Jurkat, Clone E6-1 (cell line): ENCODE results near the gene BATF.

Source experiments
- DNase-seq: peaks from one replicate; pipeline ENCODE4 v3.0.0-alpha.2; 2011; ENCODE audit warnings: low read depth, low spot score
- H3K4me3 ChIP-seq: 2 replicates; pipeline ENCODE4 v1.5.1; 2011; ENCODE audit warnings: mild to moderate bottlenecking, low read length, control low read depth, moderate library complexity

Gene BATF

GRCh38 chr14:75579338-75579864, 57.1 kb downstream of the BATF start:
- H3K4me3 ChIP-seq = no peak overlapping the region
- DNase-seq = no peak

- no peak for DNase-seq
- H3K4me3 ChIP-seq = no peak overlapping the region
These were observed 57.6 kb downstream of the BATF start for GRCh38 chr14:75579882-75580281.

GRCh38 chr14:75587388-75587787, 65.1 kb downstream of the BATF start:
- H3K4me3 ChIP-seq = no peak overlapping the region
- DNase-seq = no peak

GRCh38 chr14:75589931-75590330, 67.7 kb downstream of the BATF start:
- no peak overlapping the region for H3K4me3 ChIP-seq
- no peak for DNase-seq

- no peak overlapping the region for H3K4me3 ChIP-seq
- DNase-seq = no peak
These were observed 69.2 kb downstream of the BATF start for GRCh38 chr14:75591331-75591946.

- H3K4me3 ChIP-seq = no peak overlapping the region
- DNase-seq = no peak
These were observed 69.8 kb downstream of the BATF start for GRCh38 chr14:75591987-75592575.

- no peak overlapping the region for H3K4me3 ChIP-seq
- DNase-seq = no peak
These were observed 73.0 kb downstream of the BATF start for GRCh38 chr14:75595226-75595625.
